GM10266 (cell line): Measurements from ENCODE around the gene TTC7B.
A peak's percentile ranks its signal among the peaks of the same experiment; 100 is the strongest.

Source experiments
- DNase-seq: peaks from one replicate; pipeline ENCODE4 v3.0.0; 2012; ENCODE audit errors: extremely low spot score
- CTCF ChIP-seq: IDR thresholded peaks from 2 replicates; pipeline ENCODE4 v1.5.1; 2012; ENCODE audit warnings: mild to moderate bottlenecking, low read depth; ENCODE audit not compliant: control insufficient read depth, insufficient read depth; ENCODE audit errors: missing control alignments

Gene TTC7B

GRCh38 chr14:90519262-90519920, 296.8 kb downstream of the TTC7B start:
- no peak for DNase-seq
- no peak for TF ChIP-seq CTCF

- TF ChIP-seq CTCF = peak; percentile 56
- peak; percentile 67 for DNase-seq
Measured at GRCh38 chr14:90518941-90519256, 297.3 kb downstream of the TTC7B start.

GRCh38 chr14:90518069-90518940, 297.9 kb downstream of the TTC7B start:
- no peak for TF ChIP-seq CTCF

GRCh38 chr14:90517076-90517841, 299.0 kb downstream of the TTC7B start:
- no peak for TF ChIP-seq CTCF
- DNase-seq = no peak

More at GRCh38 chr14:90518069-90518940, 297.9 kb downstream of the TTC7B start:
- no peak for DNase-seq

GRCh38 chr14:90514566-90514965, 301.7 kb downstream of the TTC7B start:
- DNase-seq = no peak
- TF ChIP-seq CTCF = no peak

GRCh38 chr14:90514015-90514398, 302.2 kb downstream of the TTC7B start:
- TF ChIP-seq CTCF = no peak
- no peak for DNase-seq
